GM12873 (cell line): ENCODE results near the gene IGFN1.

Experiments used
- TF ChIP-seq, protein P1 (sequence below): IDR thresholded peaks from 2 replicates; pipeline ENCODE4 v1.5.1; 2012; ENCODE audit warnings: low read depth, mild to moderate bottlenecking, moderate library complexity, low read length, control low read depth; ENCODE audit not compliant: insufficient read depth; ENCODE audit errors: missing control alignments

The IGFN1 gene

DNA sequence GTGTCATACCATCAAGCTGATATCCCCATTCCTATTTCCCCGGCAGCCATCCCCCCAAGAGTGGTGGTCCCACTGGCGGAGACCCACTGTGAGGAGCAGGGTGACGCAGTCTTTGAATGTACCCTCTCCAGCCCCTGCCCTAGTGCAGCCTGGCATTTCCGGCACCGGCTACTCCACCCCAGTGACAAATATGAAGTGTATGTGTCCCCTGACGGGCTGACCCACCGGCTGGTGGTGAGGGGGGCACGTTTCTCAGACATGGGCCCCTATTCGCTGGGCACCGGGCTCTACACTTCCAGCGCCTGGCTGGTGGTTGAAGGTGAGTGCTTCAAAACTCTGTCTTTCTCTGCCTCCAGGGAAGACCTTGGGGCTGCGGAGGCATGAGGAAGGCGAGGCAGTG lies 14.4 kb downstream of the IGFN1 start:
- TF ChIP-seq, protein P1, sequence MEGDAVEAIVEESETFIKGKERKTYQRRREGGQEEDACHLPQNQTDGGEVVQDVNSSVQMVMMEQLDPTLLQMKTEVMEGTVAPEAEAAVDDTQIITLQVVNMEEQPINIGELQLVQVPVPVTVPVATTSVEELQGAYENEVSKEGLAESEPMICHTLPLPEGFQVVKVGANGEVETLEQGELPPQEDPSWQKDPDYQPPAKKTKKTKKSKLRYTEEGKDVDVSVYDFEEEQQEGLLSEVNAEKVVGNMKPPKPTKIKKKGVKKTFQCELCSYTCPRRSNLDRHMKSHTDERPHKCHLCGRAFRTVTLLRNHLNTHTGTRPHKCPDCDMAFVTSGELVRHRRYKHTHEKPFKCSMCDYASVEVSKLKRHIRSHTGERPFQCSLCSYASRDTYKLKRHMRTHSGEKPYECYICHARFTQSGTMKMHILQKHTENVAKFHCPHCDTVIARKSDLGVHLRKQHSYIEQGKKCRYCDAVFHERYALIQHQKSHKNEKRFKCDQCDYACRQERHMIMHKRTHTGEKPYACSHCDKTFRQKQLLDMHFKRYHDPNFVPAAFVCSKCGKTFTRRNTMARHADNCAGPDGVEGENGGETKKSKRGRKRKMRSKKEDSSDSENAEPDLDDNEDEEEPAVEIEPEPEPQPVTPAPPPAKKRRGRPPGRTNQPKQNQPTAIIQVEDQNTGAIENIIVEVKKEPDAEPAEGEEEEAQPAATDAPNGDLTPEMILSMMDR = no peak

DNA sequence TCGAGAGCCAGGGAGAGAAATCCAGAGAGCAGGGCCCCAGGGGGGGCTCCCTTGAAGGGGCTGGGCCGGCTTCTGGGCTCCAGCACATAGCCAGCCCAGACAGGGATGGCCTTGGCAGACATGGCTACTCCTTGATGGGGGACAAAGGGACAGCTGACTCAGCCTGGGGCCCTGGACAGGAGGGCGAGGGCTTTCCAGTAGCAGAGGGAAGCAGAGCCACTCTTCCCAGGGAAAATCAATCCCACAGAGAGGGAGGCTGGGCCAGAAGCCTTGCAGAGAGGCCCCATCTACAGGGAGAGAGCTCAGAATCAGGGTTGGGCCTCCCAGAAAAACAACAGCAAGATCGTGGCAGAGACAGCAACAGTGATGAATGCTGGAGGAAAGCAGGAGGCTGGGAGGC lies 15.6 kb downstream of the IGFN1 start:
- TF ChIP-seq, protein P1 = no peak

DNA sequence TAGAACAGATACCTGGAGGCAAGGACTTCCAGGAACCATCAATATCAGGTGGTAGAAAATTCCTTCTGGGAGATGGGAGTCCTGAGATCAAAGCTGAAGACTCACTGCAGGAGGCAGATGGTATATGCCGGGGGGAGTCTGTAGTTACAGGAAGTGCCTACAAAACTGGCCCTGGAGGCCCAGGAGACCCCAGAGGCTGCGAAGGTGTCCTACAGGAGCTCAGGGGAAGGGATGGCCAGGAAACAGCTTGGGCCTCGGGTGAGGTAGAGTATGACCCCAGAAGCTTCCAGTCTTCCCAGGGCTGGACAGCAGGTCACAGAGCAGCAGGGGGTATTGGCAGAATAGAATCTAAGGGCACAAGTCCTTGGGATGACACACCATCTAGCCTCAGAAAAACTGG lies 16.4 kb downstream of the IGFN1 start:
- TF ChIP-seq, protein P1 = no peak

DNA sequence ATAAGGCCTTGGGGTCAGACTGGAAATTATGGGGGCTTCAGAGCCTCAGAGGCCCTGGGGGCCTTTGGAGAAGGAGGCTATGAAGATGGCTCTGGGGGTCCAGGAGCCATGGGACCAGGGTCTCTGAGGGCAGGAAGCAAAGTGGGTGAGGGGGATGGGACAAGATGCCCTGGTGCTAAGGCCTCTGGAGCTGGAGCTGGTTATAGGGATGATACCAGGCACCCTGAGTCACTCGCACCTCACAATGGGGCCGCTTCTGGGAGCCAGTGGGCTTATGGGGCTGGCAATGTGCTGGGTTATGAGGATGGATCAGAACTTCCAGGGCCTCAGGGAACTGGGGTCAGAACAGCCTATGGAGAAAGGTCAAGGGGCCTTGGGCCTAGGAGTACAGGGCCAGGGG lies 17.6 kb downstream of the IGFN1 start:
- TF ChIP-seq, protein P1 = no peak

DNA sequence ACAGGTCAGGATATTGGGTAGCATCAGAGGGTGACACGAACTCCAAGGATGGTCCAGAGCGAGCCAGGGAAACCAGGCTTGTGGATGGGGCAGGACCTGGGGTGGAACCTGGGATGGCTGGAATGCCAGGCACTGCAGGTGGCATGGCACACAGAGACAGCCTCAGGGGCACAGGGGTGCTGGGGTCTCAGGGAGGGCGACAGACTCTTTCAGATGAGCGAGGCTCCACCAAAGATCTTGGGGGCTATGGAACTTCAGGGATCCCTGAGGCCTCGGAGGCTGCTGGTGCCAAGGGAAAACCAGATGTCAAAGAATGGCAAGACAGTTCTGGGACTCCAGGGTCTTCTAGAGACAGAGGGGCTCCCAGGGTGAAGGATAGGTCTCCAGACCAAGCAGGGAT lies 21.4 kb downstream of the IGFN1 start:
- TF ChIP-seq, protein P1 = no peak

DNA sequence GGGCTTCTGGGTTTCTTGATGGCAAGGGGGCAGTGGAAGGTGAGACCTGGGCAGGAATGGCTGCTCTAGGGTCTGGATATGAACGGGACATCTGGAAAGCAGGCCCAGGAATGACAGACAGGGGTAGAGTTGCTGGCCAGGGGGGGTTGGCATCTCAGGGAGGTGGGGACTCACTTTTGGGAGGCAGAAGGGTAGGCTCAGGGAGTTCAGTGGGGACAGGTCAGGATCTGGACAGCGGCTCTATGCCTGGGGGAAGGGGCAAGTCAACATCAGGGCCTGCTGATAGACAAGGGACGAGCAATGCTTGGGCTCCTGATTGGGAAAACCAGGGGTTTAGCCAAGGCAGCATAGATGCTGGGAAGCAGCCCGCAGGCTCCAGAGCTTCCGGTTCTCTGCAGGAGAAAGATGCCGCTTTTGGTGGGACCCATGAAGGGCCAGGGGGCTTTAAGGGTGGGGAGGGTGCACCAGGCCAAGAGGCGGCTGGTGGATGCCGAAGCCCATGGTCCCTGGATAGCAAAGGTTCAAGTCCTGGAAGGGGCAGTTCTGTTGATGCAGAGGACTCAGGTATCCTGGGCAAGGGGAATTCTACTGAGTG lies 21.9 kb downstream of the IGFN1 start:
- TF ChIP-seq, protein P1 = no peak

DNA sequence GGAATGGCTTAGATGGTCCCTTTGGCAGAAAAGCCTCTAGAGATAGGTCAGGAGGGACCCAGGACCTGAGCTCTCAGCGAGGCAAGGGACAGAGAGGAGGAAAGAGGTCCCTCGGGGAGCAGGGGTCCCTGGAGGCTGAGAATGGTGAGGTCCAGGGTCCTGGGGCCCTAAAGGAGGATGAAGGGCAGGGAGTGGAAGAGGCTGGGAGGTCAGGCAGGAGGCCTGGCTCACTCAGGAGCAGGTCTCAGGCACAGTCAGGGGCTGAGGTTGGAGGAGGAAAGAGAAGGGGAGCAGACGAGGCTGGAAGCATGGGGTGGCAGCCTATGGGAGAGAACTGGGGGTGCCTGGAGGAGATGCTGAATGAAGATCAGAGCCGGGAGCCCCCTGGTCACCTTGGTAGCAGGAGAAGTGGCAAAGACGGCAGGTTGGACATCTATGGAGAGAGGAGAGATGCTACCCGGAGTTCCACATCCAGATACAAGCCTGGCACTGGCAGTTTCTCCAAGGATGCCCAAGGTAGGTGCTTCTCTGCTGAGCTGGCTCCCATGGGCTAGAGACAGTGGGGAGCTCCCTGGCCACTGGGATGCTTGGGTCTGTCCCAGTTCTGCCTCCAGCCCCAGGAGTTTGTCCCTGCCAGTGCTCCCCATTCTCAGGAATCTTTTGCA lies 22.6 kb downstream of the IGFN1 start:
- TF ChIP-seq, protein P1 = no peak
